Limb (tissue), 2 donors: ENCODE results near the gene ASAP3.
A peak's percentile ranks its signal among the peaks of the same experiment; 100 is the strongest.

Experiments used
- DNase-seq, 2 donors: peaks; one replicate each; pipeline ENCODE4 v3.0.0-alpha.2; 2016; ENCODE audit errors: extremely low spot score in 2 of 2

The ASAP3 gene

DNA sequence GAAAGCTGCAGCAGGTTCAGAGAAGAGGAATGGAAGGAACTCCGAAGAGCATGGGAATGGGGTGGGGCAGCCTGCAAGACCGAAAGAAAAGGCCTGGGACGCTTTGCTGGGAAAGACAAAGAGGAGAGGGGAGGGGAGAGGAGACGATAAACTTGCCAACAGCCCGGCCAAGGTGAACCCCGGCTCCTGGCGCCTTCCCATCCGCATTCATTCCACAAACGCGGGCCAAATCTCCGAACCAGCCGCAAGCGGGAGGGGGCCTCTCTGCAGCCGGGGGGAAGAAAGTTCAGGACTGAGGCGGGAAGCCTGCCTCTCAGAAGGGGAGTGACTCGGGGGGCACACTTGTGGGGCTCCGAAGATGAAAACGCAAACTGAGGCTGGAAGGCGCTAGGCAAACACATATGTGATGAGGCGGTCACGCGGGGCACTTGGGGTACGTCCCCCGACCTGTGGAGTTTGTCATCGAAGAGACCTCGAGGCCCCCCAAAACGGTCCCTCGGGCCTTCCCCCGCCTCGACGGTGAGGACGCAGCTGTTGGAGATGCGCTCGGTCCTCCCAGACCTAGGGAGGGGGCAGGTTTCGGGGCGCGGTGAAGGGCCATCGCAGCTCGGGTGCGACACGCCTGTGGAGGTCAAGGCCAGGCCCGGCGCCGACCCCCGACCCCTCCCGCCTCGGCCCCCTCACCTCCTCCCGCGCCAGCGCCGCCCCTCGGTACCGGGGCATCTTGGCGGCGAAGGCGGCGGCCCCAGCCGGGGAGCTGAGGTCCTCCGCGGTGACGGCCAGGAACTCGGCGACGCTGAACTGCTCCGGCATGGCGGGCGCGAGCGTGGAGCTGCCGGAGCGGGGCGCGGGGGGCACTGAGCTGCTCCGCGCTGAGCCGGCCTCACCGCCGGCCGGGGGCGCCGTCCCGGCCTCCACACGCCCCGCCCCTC, at the start of gene ASAP3:
ASAP3 (minus strand) TSS at position 859 of the 932 bp plus-strand sequence; CDS start at position 813, 46 bp downstream.
- peak; percentile 74 to 83 for DNase-seq

DNA sequence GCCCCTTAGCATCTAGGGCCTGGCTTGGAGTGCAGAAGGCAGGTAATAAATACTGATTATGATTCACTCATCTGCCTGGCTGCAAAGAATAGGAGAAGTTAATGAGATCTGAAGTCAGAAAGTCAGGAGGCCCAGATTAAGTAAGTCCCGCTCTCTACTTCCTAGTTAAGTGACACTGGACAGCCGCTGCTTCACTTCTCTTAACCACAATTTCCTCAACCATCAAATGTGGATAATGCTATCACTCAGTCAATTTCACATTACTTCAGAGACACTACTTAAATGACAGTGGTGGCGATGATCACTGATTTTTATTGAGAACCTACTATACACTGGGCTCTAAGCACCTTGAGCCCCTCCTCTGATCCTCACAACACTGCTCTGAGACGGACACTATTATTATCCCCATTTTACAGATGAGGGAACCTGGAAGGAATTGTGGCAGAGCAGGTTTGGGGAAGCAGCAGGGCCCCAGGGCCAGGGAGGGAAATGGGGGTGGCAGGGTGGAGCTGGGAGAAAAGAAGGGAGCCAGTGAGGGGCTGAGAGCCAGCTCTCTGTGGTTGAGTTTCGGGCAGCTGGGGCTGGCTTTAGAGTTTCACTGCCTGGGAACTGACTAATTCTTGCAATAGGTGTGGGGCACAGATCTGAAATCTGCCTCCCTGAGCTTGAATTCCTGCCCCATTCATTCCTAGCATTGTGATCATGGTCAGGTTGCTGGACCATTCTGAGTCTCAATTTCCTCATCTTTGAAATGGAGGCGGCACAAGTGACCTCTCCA, 49.5 kb upstream of the ASAP3 start:
- DNase-seq, result no peak

DNA sequence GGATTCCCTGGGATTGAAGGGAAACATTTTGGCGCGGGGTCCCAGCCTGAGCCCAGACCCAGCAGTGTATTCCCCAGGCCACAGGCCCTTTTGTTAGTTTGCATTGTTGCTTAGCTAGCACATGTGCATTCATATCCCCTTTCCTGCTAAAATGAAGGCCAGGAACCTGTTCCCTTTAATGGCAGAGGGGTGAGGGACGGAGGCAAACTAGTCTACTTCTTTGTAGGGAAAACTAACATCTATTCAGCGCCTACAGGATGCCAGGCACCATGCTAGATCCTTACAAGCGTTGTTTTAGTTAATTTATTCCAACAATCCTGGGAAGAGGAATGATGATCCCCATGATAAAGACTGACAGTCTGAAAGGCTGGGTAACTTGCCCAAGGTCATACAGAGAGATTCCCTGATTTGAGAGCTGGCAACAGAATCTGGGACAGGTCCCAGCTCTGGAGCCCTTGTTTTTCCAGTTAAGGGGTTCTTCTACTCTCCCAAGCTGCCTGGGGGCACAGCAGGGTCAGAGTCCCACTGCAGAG, 47.6 kb upstream of the ASAP3 start:
- no peak for DNase-seq

DNA sequence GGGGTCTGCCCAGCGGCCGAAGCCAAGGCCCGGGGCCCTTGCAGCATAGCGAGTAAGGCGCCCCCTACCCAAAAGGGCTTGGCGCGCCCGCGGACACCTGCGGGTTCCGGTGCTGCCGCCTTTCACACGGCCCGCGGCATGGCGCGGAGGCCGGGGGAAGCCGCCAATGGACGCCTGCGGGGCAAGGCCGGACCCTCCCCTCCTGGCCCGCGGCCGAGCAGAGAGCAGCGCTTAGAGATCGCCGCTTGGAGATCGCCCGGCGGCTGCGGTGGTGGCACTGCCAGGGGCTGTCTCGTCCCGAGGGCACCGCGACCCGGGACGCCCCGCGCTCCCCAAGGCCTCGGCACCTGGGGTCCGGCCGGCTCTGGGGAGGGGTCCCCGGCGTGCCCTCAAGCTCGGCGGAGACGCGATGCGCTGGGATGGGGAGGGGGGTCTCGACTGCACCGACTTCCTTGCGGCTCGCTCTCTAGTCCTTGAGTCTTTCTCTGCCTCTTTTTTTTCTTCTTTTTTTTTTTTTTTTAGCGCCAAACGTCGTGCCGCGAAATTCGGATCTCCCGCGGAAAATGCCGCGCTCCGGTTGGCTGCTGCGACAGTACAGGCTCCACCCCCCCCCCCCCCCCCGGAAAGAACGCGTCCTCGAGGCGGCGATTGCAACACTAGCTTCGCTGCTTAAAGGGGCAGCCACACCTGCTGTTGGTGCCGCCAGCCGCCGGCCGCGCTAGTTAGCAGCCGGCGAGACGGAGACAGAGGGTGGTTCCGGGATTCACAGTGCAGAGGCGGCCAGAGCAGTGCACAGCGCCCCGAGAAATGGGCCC, 47.0 kb upstream of the ASAP3 start, which contains the start of gene E2F2:
E2F2 (minus strand) TSS at position 487 of the 815 bp plus-strand sequence; CDS start at position 47, 440 bp downstream.
- DNase-seq, result peak; percentile 88 to 93

DNA sequence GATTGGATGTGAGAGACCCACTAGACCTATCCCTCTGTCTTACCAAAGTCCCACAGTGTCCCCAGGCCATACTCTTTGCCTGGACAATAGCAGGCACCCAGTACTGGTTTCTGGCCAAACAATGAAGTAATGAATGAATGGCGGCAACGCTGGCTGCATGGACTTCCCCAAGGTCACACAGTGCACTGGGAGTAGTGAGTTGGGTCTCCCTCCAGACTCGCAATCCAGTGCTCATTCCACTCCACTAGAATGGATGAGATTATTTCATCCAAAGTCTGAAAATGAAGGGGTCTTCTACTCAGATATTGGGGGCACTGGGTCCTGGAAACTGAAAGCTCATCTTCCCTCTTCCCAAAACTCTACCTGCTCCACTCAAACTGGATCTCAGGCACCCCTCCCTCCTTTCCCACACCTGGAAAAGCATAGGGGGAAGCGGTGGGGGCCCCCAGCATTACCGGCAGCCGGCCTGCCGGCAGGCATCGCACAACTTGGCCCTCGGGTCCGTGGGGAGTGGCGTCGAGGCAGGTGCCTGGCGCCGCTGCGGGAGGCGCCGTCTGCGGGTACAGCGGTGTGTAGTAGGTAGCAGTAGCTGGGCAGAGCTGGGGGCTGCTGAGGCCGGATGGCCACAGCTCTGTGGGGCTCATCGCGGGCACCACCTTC, 46.2 kb upstream of the ASAP3 start:
- DNase-seq, result no peak

DNA sequence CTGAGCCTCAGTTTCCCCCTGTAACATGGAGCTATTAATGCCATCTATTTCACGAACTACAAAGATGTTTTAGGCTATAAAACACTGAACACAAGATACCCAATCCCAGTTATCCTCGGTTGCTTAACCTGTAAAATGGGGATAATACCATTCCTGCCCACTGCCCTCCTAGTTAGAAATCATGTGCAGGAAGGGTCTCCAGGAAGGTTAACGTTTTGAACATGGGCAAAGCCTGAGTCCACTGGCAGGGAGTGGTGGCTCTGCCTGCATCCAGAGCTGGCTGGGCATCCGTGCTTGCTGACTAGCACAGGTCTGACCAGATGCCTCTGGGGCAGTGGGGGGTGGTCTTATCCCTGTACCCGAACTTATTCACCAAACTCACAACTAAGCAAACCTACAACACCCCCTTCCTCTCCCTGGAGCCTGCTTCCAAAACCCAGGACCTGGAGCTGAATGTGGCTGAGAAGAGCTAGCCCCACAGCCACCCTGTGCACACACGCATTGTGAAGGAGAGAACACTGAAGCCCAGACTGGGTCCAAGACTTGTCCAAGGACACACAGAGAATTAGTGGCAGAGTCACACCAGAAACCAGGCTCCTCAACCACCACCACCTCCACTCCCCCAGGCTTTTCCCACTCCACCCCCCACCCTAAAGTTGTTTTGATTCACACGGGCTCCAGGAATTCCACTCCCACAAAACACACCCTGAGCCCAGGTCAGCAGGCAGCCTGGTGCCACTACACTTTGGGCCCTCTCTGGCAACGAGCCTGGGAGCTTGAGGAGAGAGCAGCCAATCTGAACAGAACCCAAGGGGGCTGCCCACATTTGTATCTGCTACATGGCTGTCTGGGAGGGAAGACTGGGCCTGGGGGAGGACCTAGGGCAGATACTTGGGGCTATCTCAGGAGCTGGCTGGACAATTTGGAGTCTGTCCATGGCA, 45.4 kb upstream of the ASAP3 start:
- DNase-seq, result no peak

DNA sequence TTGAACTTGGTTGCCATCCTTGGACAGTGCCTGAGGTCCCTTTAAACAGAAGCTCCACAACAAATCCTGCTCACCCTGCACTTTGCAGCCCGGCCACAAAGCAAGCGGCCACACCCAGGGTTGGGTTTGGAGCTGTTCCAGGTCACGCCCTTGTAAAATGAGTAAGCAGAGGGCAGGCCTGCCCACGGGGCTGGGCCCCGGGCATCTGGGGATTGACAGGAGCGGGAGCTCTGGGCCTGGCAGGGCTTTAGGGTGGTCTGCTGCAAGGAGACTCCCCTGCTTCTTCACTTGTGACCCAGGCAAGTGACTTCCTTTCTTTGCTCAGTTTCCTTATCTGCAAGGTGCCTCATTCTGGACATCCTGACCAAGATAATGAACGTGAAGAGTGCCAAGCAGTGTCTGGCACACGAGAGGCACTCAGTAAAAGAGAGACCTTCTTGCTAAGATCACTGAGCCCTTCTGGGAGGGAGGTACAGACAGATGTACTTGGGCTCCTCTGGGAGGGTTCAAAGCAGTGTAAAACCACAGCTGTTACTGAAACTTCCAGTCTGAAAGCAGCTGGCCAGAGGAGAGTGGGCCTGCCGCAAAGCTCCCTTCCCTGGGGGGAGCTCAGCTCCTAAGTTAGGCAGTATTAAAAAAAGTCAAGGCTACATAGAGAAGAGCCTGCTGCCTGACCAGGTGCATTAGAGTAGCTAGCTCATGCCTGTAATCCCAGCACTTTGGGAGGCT, 44.4 kb upstream of the ASAP3 start:
- DNase-seq, result peak; percentile 75 to 77

DNA sequence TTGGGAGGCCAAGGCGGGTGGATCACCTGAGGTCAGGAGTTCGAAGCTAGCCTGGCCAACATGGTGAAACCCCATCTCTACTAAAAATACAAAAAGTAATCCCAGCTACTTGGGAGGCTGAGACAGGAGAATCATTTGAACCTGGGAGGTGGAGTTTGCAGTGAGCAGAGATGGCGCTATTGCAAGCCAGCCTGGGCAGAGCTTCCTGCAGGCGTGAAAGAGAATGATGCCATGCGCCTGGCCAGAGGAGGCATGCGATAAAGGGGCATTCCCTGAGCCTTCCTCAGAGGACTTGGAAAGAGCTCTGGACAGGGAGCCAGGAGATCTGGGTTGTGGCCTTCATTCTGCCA, 43.9 kb upstream of the ASAP3 start:
- no peak for DNase-seq

DNA sequence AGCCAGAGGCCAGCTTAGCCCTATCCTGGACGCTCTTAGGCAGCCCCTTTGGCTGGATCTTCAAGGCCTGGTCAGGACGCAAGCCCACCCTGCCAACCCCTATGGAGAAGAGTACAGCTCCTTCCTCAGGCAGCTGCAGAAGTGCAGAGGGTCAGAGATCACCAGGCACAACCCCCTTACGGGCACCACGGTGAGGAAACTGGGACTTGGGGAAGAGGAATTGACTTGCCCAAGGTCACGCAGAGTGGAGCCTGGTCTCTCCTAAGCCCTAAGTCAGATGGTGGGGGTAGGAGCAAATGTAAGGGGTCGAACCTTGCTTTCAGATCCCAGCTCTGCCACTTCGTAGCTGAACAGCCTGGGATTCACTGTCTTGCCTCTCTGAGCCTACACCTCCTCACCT, 43.4 kb upstream of the ASAP3 start:
- DNase-seq, result no peak

DNA sequence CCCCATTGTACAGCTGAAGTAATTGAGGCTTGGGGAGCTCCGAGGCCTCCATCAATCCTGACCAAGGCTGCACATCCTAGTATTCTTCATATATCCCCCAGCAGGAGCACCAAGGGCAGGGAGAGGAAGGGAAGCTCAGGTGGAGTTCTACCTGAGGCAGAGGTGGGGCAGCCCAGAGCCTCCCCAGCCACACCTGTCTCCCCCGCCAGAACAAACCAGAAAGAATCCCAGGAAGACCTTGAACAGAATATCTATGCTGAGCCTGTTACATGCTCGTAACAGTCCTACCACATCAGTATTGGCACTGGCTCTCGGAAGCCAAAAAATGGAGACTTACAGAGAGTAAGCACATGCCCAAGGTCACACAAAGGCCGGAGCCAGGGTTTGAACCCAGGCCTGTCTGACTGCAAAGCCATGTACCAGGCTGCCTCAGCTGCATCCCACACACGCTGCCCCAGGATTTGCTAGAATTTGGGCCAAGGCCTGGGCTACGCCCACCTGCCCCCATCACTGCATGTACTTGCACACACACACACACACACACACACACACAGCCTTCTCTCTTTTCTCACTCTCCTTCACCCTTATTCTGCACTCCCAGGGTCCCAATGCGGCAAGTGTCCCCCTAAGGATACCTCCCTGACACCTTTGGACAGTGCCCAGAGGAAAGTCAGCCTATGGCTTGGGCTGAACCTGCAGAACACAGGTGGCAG, 42.5 kb upstream of the ASAP3 start:
- no peak for DNase-seq

DNA sequence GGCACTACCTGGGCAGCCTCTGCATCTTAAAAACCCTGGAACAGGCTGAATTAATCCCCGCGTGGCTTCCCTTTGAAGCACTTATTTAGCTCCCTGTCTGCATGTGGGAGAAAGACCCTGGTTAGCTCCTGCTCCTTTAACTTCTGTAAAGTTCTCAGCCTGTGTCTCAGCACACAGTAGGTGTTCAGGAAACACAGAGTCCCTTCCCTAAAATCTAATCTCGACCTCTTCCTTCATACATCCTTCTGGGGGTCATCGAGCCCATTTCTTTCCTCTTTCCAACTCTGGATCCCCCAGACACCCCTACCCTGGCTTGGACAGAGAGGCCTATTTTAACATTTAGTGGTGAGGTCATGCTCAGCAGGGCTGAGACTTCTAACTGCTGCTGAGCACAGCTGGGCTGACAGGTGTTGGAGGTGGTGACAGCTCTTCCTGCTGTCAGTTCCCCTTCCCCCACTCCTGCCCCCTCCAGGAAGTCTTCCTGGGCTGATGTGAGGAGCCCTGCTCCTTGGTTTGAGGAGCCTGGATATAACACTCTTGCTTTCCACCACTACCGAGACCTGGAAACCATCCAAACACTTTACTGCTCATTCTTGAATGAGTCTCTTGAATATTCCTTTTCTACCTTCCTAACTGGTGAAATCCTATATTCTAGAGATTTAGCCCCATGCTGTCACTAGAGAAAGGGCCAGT, 41.7 kb upstream of the ASAP3 start:
- no peak for DNase-seq

DNA sequence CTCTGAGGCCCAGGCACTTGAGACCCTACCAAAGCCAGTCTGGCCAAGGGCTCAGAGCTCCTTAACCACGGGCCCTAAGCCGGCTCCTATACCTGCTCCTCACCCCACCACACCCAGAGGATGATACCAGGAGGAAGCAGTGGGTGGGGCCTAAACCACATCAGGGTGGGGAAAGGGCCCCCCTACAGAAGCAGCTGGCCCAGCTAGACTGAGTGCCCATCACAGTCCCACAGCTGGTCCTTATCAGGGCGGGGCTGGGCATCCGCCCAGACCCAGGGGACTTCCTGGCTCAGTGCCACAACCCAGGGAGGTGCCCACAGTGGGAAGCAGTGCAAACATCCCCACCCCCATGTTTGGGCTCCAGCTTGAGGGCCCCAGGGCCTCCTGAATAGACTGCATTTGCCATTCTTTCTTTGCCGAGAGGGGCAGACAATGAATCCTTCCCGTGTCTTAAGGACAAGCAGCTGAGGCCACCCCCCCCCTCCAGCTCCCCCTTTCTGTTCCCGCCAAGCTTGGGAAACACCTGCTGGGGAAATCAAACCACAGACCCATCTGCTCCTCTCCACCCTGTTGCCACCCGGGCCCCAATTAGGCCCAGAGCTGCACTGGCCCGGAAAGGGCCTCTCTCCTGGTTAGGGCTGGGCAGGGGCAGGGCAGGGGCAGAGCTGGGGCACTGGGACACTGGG, 40.9 kb upstream of the ASAP3 start:
- peak; percentile 43 to 69 for DNase-seq

DNA sequence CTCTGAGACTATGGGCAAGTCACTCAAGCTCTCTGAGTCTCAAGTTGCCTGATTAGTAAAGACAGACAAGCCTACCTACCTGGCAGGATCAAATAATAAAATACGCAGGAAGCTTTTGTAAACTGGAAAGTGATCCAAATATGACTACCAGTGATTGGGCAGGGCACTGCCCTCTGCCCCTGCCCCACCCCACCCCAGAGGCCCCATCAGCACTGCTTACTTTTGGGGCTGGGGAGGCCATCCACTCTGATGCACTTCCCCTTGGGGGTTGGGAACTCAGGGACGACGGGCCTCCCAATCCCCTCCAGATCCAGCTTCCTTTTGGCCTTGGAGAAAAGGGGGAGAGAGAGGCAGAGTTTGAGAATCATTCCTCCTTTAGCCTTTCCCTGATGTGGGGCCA, 40.2 kb upstream of the ASAP3 start:
- no peak for DNase-seq

DNA sequence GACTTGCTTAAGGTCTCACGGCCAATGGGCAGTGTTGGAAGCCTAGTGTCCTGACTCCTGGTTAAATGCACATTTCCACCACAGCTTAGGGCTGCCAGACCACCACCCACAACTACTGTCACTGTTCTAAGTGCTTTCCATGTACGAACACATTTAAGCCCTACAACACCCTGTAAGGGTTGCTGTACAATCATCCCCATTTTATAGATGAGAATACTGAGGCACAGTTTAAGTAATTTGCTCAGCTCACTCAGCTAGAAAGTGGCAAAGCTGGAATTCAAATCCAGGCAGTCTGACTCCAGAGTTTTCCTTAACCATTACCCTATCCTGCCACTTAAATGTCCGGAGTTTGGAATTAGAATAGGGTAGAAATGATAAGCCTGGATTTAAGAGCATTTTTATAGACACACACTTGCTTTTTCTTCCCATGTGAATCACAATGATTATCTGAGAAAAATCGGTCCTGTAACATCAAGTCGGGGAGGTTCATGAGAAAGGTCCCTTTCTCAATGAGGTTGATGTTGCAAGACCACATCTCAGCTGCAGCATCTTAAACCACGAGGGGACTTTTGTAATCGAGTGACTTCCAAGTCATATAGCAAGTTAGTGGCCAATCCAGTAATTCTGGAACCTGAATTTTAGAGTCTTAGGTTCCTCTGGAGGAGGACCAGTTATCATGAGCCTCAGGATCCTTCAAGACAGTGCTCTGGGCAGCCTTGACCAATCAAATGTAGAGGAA, 38.4 kb upstream of the ASAP3 start:
- no peak for DNase-seq

DNA sequence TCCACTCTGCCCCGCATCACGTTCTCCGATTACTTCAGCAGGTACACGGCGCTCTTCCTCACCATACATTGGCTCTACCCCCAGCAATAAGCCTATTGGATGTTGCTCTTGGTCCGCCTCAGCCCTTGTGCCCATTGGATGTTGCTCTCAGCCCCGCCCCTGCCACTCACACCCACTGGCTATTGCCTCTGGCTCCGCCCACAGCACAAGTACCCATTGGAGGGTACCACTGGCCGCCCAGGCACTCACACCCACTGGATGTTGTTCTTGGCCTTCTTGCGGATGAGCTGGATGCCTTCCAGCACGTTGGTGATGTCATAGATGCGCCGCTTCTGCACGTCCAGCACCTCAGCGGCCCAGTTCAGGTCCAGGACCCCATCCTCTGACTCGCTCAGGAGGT, 37.6 kb upstream of the ASAP3 start:
- no peak for DNase-seq

DNA sequence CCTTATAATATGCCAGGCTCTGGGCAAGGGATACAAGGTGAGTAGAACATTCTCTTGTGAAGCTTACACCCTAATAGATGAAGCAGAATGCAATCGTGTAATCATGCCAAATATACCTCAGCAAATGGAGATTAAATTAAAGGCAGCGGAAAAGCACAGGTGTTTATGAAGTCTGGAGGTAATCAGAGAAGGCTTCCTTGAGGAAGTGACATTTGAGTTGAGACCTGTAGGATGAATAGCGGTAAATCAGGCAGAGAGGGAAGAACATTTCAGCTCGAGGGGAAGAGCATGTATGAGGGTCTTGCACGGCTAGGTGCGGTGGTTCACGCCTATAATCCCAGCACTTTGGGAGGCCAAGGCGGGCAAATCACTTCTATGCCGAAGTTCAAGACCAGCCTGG, 33.6 kb upstream of the ASAP3 start:
- no peak for DNase-seq
